Activated CD8-positive, alpha-beta T cell treated with anti-CD3 and anti-CD28 coated beads for 36 hours (primary cell): ENCODE data around the gene KIAA0586. TPM values are rescaled to one million over a fixed set of nuclear protein-coding genes. Genes with fewer than 3 reads are reported as not detected.

Experiments
- ATAC-seq: fragments of 200-7000 bp; cut with Tn5 transposase; one replicate; pipeline ENCODE4 v1.10.0; 2021; ENCODE audit warnings: mild to moderate bottlenecking, moderate library complexity
- CTCF ChIA-PET: fragments of 350-600 bp; sonication (Branson Sonifier 250); formaldehyde crosslinking; loops from one replicate; lab custom pipeline; 2021; ENCODE audit warnings: antibody characterized with exemption; lab: Charles Lee
- POLR2A ChIA-PET: fragments of 350-600 bp; sonication (Branson Sonifier 250); formaldehyde crosslinking; loops from one replicate; lab custom pipeline; 2021; ENCODE audit warnings: antibody characterized with exemption; lab: Charles Lee
- DNase-seq: peaks from one replicate; pipeline ENCODE4 v3.0.0-alpha.2; 2020
- H3K27ac Mint-ChIP-seq: one replicate; pipeline ENCODE4 v1.8.0; 2021; ENCODE audit warnings: mild to moderate bottlenecking, mixed read lengths
- H3K27me3 Mint-ChIP-seq: one replicate; pipeline ENCODE4 v1.8.0; 2021; ENCODE audit warnings: mixed read lengths
- H3K36me3 Mint-ChIP-seq: one replicate; pipeline ENCODE4 v1.8.0; 2021; ENCODE audit warnings: low read depth, mixed read lengths
- H3K4me1 Mint-ChIP-seq: one replicate; pipeline ENCODE4 v1.8.0; 2021; ENCODE audit warnings: low read depth, mixed read lengths
- H3K4me3 Mint-ChIP-seq: one replicate; pipeline ENCODE4 v1.8.0; 2021; ENCODE audit warnings: mild to moderate bottlenecking, moderate library complexity, mixed read lengths
- H3K9me3 Mint-ChIP-seq: one replicate; pipeline ENCODE4 v1.8.0; 2021; ENCODE audit warnings: mixed read lengths
- CTCF ChIP-seq: fragments of 200-600 bp; IDR thresholded peaks from one replicate; pipeline ENCODE4 v1.8.0; 2022; ENCODE audit warnings: antibody characterized with exemption, mild to moderate bottlenecking
- intact Hi-C: fragments of 100-400 bp; cut with micrococcal nuclease; formaldehyde crosslinking; loops from one replicate; pipeline ENCODE4 v1.10.0; 2022
- total RNA-seq, 2 experiments: library from RNA; stranded (reverse); gene quantifications; one replicate each; pipeline ENCODE4 v1.2.3, GENCODE V29; 2021

The KIAA0586 gene
- total RNA-seq, 2 experiments from 2014 or later, result 23.4 TPM

DNA sequence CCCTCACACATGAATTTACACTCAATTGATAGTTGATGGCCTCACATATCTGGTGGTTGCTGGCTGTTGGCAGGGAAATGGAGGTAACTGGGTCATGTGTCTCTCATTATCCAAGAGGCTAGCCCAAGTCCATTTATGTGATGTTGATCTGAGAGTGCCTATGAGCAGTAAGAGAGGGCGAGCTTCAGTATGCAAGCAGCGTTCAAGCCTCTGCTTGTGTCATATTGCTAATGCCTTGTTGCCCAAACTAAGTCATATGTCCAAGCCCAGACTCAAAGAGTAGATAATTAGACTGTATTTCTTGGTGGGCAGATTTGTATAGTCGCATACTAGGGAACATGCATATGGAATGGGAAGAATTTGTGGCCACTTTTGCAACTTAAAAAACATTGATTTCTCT lies 126.4 kb downstream of the KIAA0586 start:
- H3K27me3 Mint-ChIP-seq, result no peaks in the 10 kb centered on the region
- no peak overlapping the region for H3K4me3 Mint-ChIP-seq
- TF ChIP-seq CTCF, result no peak
- ChIA-PET POLR2A (no interaction called here), CTCF (no interaction called here)
- DNase-seq (no peak), ATAC-seq (no peak)
- H3K27ac Mint-ChIP-seq, result no peak overlapping the region
- H3K9me3 Mint-ChIP-seq, result no peaks in the 10 kb centered on the region
- no peaks in the 10 kb centered on the region for H3K36me3 Mint-ChIP-seq
- intact Hi-C loops, result no loop called here
- H3K4me1 Mint-ChIP-seq, result peaks cover 4% of the 10 kb centered on the region

- no peak for DNase-seq
- Mint-ChIP-seq H3K27ac (no peak overlapping the region), H3K9me3 (no peaks in the 10 kb centered on the region), H3K4me1 (no peaks in the 10 kb centered on the region), H3K4me3 (no peak overlapping the region), H3K36me3 (no peaks in the 10 kb centered on the region), H3K27me3 (no peaks in the 10 kb centered on the region)
- no peak for TF ChIP-seq CTCF
- POLR2A ChIA-PET, result no interaction called here
- CTCF ChIA-PET, result interaction anchor here (1.1 to 2.4 kb wide), 2 partner anchors 55 to 71 kb away, joined by 3 to 9 read pairs; no protein-coding TSS in a partner anchor
- no peak for ATAC-seq
- intact Hi-C loops, result no loop called here
Observed at GRCh38 chr14:58555647-58556046, 128.1 kb downstream of the KIAA0586 start.

- Mint-ChIP-seq H3K27ac (no peak overlapping the region), H3K27me3 (no peaks in the 10 kb centered on the region), H3K4me3 (no peak overlapping the region), H3K4me1 (no peaks in the 10 kb centered on the region), H3K36me3 (no peaks in the 10 kb centered on the region), H3K9me3 (no peaks in the 10 kb centered on the region)
- TF ChIP-seq CTCF, result no peak
- intact Hi-C loops, result no loop called here
- ChIA-PET CTCF (interaction anchor here (0.9 kb wide), 1 partner anchor 9 kb away, joined by 3 read pairs; no protein-coding TSS in a partner anchor), POLR2A (no interaction called here)
- DNase-seq, result no peak
- ATAC-seq, result no peak
Observed at GRCh38 chr14:58557242-58557641, 129.7 kb downstream of the KIAA0586 start.

DNA sequence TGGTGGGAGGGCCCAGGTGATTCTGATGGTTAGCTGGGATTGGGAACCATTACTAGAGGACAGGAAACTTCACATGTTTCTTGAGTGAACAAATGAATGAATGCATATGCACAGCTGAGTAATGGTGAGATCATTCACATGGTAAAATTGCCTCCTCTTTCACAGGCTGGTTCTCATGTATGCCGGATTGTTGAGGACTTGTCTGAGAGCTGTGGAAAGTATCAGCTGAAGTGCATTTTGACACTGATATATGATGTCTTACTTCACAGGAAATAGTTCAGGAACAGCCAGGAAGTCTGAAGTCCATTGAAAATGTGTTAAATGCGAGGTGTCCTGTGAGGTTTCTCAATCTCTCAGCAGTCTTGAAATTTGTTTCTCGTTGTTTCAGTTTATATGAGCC lies 132.7 kb downstream of the KIAA0586 start:
- Mint-ChIP-seq H3K4me3 (no peak overlapping the region), H3K4me1 (no peaks in the 10 kb centered on the region), H3K27me3 (no peaks in the 10 kb centered on the region), H3K36me3 (no peaks in the 10 kb centered on the region), H3K9me3 (no peaks in the 10 kb centered on the region), H3K27ac (no peak overlapping the region)
- no peak for ATAC-seq
- no peak for TF ChIP-seq CTCF
- DNase-seq, result no peak
- CTCF ChIA-PET, result interaction anchor here (0.8 to 2.0 kb wide), 2 partner anchors 10 to 12 kb away, joined by 3 to 9 read pairs; no protein-coding TSS in a partner anchor
- intact Hi-C loops, result no loop called here
- POLR2A ChIA-PET, result interaction anchor here (0.7 kb wide), 1 partner anchor 546 kb away, joined by 3 read pairs; no protein-coding TSS in a partner anchor

- intact Hi-C loops, result no loop called here
Observed at GRCh38 chr14:58562141-58562540, 134.6 kb downstream of the KIAA0586 start.

More at GRCh38 chr14:58562141-58562540, 134.6 kb downstream of the KIAA0586 start:
- no peak overlapping the region for H3K27ac Mint-ChIP-seq
- POLR2A ChIA-PET, result no interaction called here
- no peak overlapping the region for H3K4me3 Mint-ChIP-seq
- ATAC-seq, result no peak
- H3K27me3 Mint-ChIP-seq, result no peaks in the 10 kb centered on the region
- H3K36me3 Mint-ChIP-seq, result no peaks in the 10 kb centered on the region
- CTCF ChIA-PET, result no interaction called here
- DNase-seq, result no peak
- TF ChIP-seq CTCF, result no peak
- no peaks in the 10 kb centered on the region for H3K9me3 Mint-ChIP-seq
- H3K4me1 Mint-ChIP-seq, result no peaks in the 10 kb centered on the region
